Endothelial cell of umbilical vein (primary cell): ENCODE measurements around the gene CPVL. TPM values are rescaled to one million over a fixed set of nuclear protein-coding genes. Genes with fewer than 3 reads are reported as not detected.

Experiments used
- BruUV-seq: library from RNA; stranded (reverse); fragments of 400-500 nt; replicated peaks from 2 replicates; lab custom pipeline; 2021; lab: Mats Ljungman, UMichigan
- CTCF ChIA-PET: fragments of 300-600, 350-600 bp; sonication (Branson Sonifier 250); formaldehyde crosslinking; loops from one replicate; lab custom pipeline; 2021; ENCODE audit warnings: antibody characterized with exemption, inconsistent platforms; lab: Charles Lee
- POLR2A ChIA-PET: fragments of 300-600, 350-600 bp; sonication (Branson Sonifier 250); formaldehyde crosslinking; loops from one replicate; lab custom pipeline; 2021; ENCODE audit warnings: antibody characterized with exemption, inconsistent platforms; lab: Charles Lee
- DNase-seq: peaks from one replicate; pipeline ENCODE4 v3.0.0-alpha.2; 2011; ENCODE audit warnings: low read depth, low spot score
- FAIRE-seq: peaks from 2 replicates; lab custom pipeline; 2011; peaks lifted over from hg19 to GRCh38; lab: Jason Lieb, UNC
- H2AFZ ChIP-seq: 2 replicates; pipeline ENCODE4 v1.6.0; 2012; ENCODE audit warnings: low read depth, low read length, control low read depth, inconsistent platforms
- H3K27ac ChIP-seq: 2 replicates; pipeline ENCODE4 v1.5.1; 2011; ENCODE audit warnings: low read depth, mild to moderate bottlenecking, control low read depth, low read length, moderate library complexity; ENCODE audit not compliant: insufficient read depth
- H3K27me3 ChIP-seq, 2 experiments: 2 replicates each; pipeline versions ENCODE4 v1.6.0 to v1.6.1; 2011; ENCODE audit warnings: low read length in 2 of 2, mixed read lengths in 1 of 2; ENCODE audit not compliant: control insufficient read depth in 2 of 2, insufficient read depth in 2 of 2
- H3K36me3 ChIP-seq, 2 experiments: 2 replicates in 1 of 2; 3 replicates in 1 of 2; pipeline ENCODE4 v1.5.1; 2011; ENCODE audit warnings: low read length in 2 of 2, mild to moderate bottlenecking in 1 of 2, moderate library complexity in 1 of 2; ENCODE audit not compliant: control insufficient read depth in 2 of 2, insufficient read depth in 2 of 2; ENCODE audit errors: extremely low read depth in 1 of 2
- H3K4me1 ChIP-seq: 3 replicates; pipeline ENCODE4 v1.5.1; 2011; ENCODE audit warnings: mild to moderate bottlenecking, low read length; ENCODE audit not compliant: control insufficient read depth, insufficient read depth; ENCODE audit errors: extremely low read depth
- H3K4me2 ChIP-seq: 2 replicates; pipeline ENCODE4 v1.6.1; 2011; ENCODE audit warnings: low read length, control low read depth, mixed read lengths; ENCODE audit not compliant: insufficient read depth
- H3K4me3 ChIP-seq, 3 experiments: fragments of 200-600 bp in 1 of 3; sonication (generic), shearing (Covaris generic) in 1 of 3; replicated peaks in 1 of 3; 2 replicates each; pipeline ENCODE4 v1.5.1; 2011 to 2016; ENCODE audit warnings: control low read depth in 3 of 3, low read length in 3 of 3, mild to moderate bottlenecking in 2 of 3, inconsistent platforms in 1 of 3, low read depth in 1 of 3, moderate library complexity in 1 of 3; ENCODE audit not compliant: insufficient read depth in 1 of 3
- H3K79me2 ChIP-seq: 2 replicates; pipeline ENCODE4 v1.6.0; 2012; ENCODE audit warnings: low read length, inconsistent platforms; ENCODE audit not compliant: control insufficient read depth, insufficient read depth
- H3K9ac ChIP-seq: replicated peaks from 2 replicates; pipeline ENCODE3; 2011; ENCODE audit warnings: low read length, control low read depth; ENCODE audit not compliant: insufficient read depth; ENCODE audit errors: extremely low read depth
- H3K9me1 ChIP-seq: replicated peaks from 3 replicates; pipeline ENCODE4 v1.6.0; 2011; ENCODE audit warnings: mild to moderate bottlenecking, low read length; ENCODE audit not compliant: control insufficient read depth, insufficient read depth; ENCODE audit errors: extremely low read depth
- H3K9me3 ChIP-seq: replicated peaks from 2 replicates; pipeline ENCODE4 v1.5.1; 2012; ENCODE audit warnings: low read length, inconsistent platforms; ENCODE audit not compliant: control insufficient read depth, insufficient read depth
- H4K20me1 ChIP-seq: replicated peaks from 2 replicates; pipeline ENCODE3; 2011; ENCODE audit warnings: mild to moderate bottlenecking, low read length; ENCODE audit not compliant: control insufficient read depth, insufficient read depth; ENCODE audit errors: extremely low read depth
- EZH2 ChIP-seq: IDR thresholded peaks from 2 replicates; pipeline ENCODE4 v1.6.1; 2012; ENCODE audit warnings: borderline replicate concordance, low read depth, mild to moderate bottlenecking, moderate library complexity, low read length, inconsistent platforms; ENCODE audit not compliant: severe bottlenecking
- FOS ChIP-seq: IDR thresholded peaks from 2 replicates; pipeline ENCODE4 v1.6.1; 2011; ENCODE audit warnings: mild to moderate bottlenecking, low read length, moderate library complexity, borderline replicate concordance; ENCODE audit not compliant: insufficient read depth
- GATA2 ChIP-seq: IDR thresholded peaks from 2 replicates; pipeline ENCODE4 v1.7.0; 2011; ENCODE audit warnings: low read depth, mild to moderate bottlenecking, moderate library complexity, mixed read lengths, low read length; ENCODE audit not compliant: insufficient read length, insufficient read depth
- JUN ChIP-seq: IDR thresholded peaks from 2 replicates; pipeline ENCODE4 v1.6.1; 2011; ENCODE audit warnings: borderline replicate concordance, low read depth; ENCODE audit not compliant: insufficient read length, insufficient read depth
- MYC ChIP-seq: IDR thresholded peaks from one replicate; pipeline ENCODE4 v1.6.1; 2011; ENCODE audit warnings: mild to moderate bottlenecking, low read depth, low read length
- POLR2A ChIP-seq: IDR thresholded peaks from 2 replicates; pipeline ENCODE4 v1.6.1; 2012; ENCODE audit warnings: low read depth, mild to moderate bottlenecking, control low read depth, low read length
- POLR2AphosphoS5 ChIP-seq: IDR thresholded peaks from 2 replicates; pipeline ENCODE4 v1.6.1; 2012; ENCODE audit warnings: low read depth, mild to moderate bottlenecking, control low read depth, low read length, moderate library complexity; ENCODE audit not compliant: insufficient read depth
- dilution Hi-C: fragments of 300-500 bp; cut with MboI; formaldehyde crosslinking; loops from one replicate; pipeline ENCODE4 v1.15.0; 2019; ENCODE audit warnings: low sequenced_read_pairs; ENCODE audit not compliant: extremely low pct_ligation_motif_present
- intact Hi-C: fragments of 100-400 bp; cut with micrococcal nuclease; formaldehyde crosslinking; loops from one replicate; pipeline ENCODE4 v1.10.0; 2022
- polyA plus RNA-seq, 4 experiments: library from polyadenylated mRNA; depleted of rRNA in 3 of 4; stranded (reverse) in 3 of 4; unstranded in 1 of 4; fragments of >200 nt; gene quantifications; 2 replicates each; pipeline versions ENCODE4 v1.2.1 to v1.2.3, GENCODE V29; 2011 to 2012; ENCODE audit warnings: missing spikeins in 1 of 4
- total RNA-seq: library from RNA; stranded (reverse); gene quantifications from 2 replicates; pipeline ENCODE4 v1.2.3, GENCODE V29; 2021
- TF ChIP-seq, protein P1 (sequence below): IDR thresholded peaks from 2 replicates; pipeline ENCODE4 v1.6.1; 2011; ENCODE audit not compliant: insufficient read depth, insufficient read length
- TF ChIP-seq, protein P2 (sequence below), 2 donors: IDR thresholded peaks; 1 replicate in 1 of 2; 2 replicates in 1 of 2; pipeline ENCODE4 v1.5.1; 2011; ENCODE audit warnings: low read length in 2 of 2, mild to moderate bottlenecking in 2 of 2, moderate library complexity in 2 of 2, control low read depth in 1 of 2, inconsistent platforms in 1 of 2, low read depth in 1 of 2; ENCODE audit not compliant: insufficient read depth in 1 of 2; ENCODE audit errors: extremely low read depth in 1 of 2

The CPVL gene
- total and polyA plus RNA-seq, 2 donors (not counting 3 experiments of a cell fraction or from before 2014, with no cell fraction given) = 0.14 TPM; not detected in 1

DNA sequence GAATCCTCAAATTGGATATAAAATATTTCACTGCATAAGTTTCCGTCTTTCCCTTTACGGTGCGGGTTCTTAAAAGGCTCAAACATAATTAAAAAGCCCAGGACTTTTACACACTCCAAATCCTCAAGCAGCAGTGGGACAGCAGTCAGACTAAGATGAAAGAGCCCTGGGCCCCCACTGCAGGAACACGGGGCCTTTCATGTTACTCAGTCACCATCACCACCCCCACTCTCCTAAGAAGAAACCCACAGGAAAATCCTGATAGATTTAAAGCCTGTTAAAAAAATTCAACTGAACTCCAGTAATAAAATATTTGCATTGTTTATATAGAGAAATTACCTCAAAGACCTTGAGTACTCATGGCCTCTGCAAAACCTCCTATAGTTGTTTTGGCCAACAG, 114.2 kb downstream of the CPVL start:
- no peak overlapping the region for H2AFZ ChIP-seq
- dilution Hi-C loops = no loop called here
- POLR2A ChIA-PET = no interaction called here
- no peak overlapping the region for H3K4me3 ChIP-seq
- CTCF ChIA-PET = interaction anchor here (1.9 kb wide), 1 partner anchor 110 kb away, joined by 6 read pairs; no protein-coding TSS in a partner anchor
- TF ChIP-seq MYC (no peak), GATA2 (no peak), POLR2AphosphoS5 (no peak), JUN (no peak), POLR2A (no peak), FOS (no peak), EZH2 (no peak)
- TF ChIP-seq, protein P1, sequence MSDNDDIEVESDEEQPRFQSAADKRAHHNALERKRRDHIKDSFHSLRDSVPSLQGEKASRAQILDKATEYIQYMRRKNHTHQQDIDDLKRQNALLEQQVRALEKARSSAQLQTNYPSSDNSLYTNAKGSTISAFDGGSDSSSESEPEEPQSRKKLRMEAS = no peak
- TF ChIP-seq, protein P2, sequence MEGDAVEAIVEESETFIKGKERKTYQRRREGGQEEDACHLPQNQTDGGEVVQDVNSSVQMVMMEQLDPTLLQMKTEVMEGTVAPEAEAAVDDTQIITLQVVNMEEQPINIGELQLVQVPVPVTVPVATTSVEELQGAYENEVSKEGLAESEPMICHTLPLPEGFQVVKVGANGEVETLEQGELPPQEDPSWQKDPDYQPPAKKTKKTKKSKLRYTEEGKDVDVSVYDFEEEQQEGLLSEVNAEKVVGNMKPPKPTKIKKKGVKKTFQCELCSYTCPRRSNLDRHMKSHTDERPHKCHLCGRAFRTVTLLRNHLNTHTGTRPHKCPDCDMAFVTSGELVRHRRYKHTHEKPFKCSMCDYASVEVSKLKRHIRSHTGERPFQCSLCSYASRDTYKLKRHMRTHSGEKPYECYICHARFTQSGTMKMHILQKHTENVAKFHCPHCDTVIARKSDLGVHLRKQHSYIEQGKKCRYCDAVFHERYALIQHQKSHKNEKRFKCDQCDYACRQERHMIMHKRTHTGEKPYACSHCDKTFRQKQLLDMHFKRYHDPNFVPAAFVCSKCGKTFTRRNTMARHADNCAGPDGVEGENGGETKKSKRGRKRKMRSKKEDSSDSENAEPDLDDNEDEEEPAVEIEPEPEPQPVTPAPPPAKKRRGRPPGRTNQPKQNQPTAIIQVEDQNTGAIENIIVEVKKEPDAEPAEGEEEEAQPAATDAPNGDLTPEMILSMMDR (IDR thresholded peaks at IDR 0.05; ENCODE audit: extremely low read depth in 1 of 2, insufficient read depth in 1 of 2, low read depth in 1 of 2, low read length in 2 of 2) = no peak
- no peaks in the 10 kb centered on the region for H4K20me1 ChIP-seq
- H3K4me2 ChIP-seq = no peak overlapping the region
- H3K36me3 ChIP-seq = no peaks in the 10 kb centered on the region
- H3K9me3 ChIP-seq = no peaks in the 10 kb centered on the region
- intact Hi-C loops = no loop called here
- H3K27ac ChIP-seq = no peak overlapping the region
- H3K27me3 ChIP-seq = no peaks in the 10 kb centered on the region
- H3K79me2 ChIP-seq = no peaks in the 10 kb centered on the region
- H3K9ac ChIP-seq = no peak overlapping the region
- FAIRE-seq = no peak
- no TSS peak for BruUV-seq
- DNase-seq = no peak
- H3K9me1 ChIP-seq = no peaks in the 10 kb centered on the region
- peaks cover 33% of the 10 kb centered on the region for H3K4me1 ChIP-seq
